Measurements from ENCODE around the gene CAP2.

Gene CAP2

GRCh38 chr6:17478223-17478907 lies 85.0 kb downstream of the CAP2 start:
- DNase-seq = no peak

GRCh38 chr6:17478946-17479345 lies 85.6 kb downstream of the CAP2 start:
- no peak for DNase-seq

GRCh38 chr6:17480476-17480875 lies 87.1 kb downstream of the CAP2 start:
- no peak for DNase-seq

- DNase-seq = no peak
Observed at GRCh38 chr6:17482711-17483110, 89.3 kb downstream of the CAP2 start.

GRCh38 chr6:17483391-17484016 lies 90.1 kb downstream of the CAP2 start:
- DNase-seq = no peak

GRCh38 chr6:17484201-17484849 lies 90.9 kb downstream of the CAP2 start:
- no peak for DNase-seq

GRCh38 chr6:17485181-17485580 lies 91.8 kb downstream of the CAP2 start:
- DNase-seq = no peak

- DNase-seq = no peak
Observed at GRCh38 chr6:17485946-17486345, 92.6 kb downstream of the CAP2 start.

- DNase-seq = no peak
Observed at GRCh38 chr6:17486680-17487079, 93.3 kb downstream of the CAP2 start.

- DNase-seq = no peak
Observed at GRCh38 chr6:17490724-17491123, 97.3 kb downstream of the CAP2 start.

GRCh38 chr6:17491416-17492142 lies 98.2 kb downstream of the CAP2 start:
- DNase-seq = no peak

- no peak for DNase-seq
Observed at GRCh38 chr6:17492350-17492749, 99.0 kb downstream of the CAP2 start.

- DNase-seq = no peak
Observed at GRCh38 chr6:17493286-17493685, 99.9 kb downstream of the CAP2 start.

GRCh38 chr6:17494177-17494576 lies 100.8 kb downstream of the CAP2 start:
- no peak for DNase-seq

- DNase-seq = no peak
Observed at GRCh38 chr6:17494919-17495318, 101.5 kb downstream of the CAP2 start.

GRCh38 chr6:17497535-17498095 lies 104.2 kb downstream of the CAP2 start:
- no peak for DNase-seq

- no peak for DNase-seq
Observed at GRCh38 chr6:17501442-17501841, 108.0 kb downstream of the CAP2 start.

- no peak for DNase-seq
Observed at GRCh38 chr6:17501982-17502704, 108.7 kb downstream of the CAP2 start.

GRCh38 chr6:17503051-17503450 lies 109.7 kb downstream of the CAP2 start:
- no peak for DNase-seq

- no peak for DNase-seq
Observed at GRCh38 chr6:17504005-17504404, 110.6 kb downstream of the CAP2 start.

- DNase-seq = no peak
Observed at GRCh38 chr6:17505062-17505476, 111.7 kb downstream of the CAP2 start.

- DNase-seq = no peak
Observed at GRCh38 chr6:17505767-17506280, 112.4 kb downstream of the CAP2 start.

Measured in NK-92 treated with Interleukin-12 subunit alpha and Interleukin-12 subunit beta, amount 100 ng/mL, for 24 hours (cell line).